Keratinocyte (primary cell): ENCODE data around the gene GEMIN5. TPM values are rescaled to one million over a fixed set of nuclear protein-coding genes. Genes with fewer than 3 reads are reported as not detected.

ENCODE experiments used
- DNase-seq: peaks from one replicate; pipeline ENCODE4 v3.0.0-alpha.2; 2011; ENCODE audit warnings: low read depth, missing footprints, low spot score
- FAIRE-seq: peaks from 2 replicates; lab custom pipeline; 2011; peaks lifted over from hg19 to GRCh38; lab: Jason Lieb, UNC
- H2AFZ ChIP-seq: 2 replicates; pipeline ENCODE4 v1.6.0; 2012; ENCODE audit warnings: low read length, control low read depth, inconsistent platforms; ENCODE audit not compliant: control insufficient read depth
- H3K27ac ChIP-seq: 2 replicates; pipeline ENCODE4 v1.5.1; 2011; ENCODE audit warnings: low read length; ENCODE audit not compliant: control insufficient read depth, insufficient read depth
- H3K27me3 ChIP-seq: 3 replicates; pipeline ENCODE4 v1.6.0; 2011; ENCODE audit warnings: low read length; ENCODE audit not compliant: control insufficient read depth, insufficient read depth; ENCODE audit errors: extremely low read depth
- H3K36me3 ChIP-seq, 2 experiments: 2 replicates in 1 of 2; 3 replicates in 1 of 2; pipeline ENCODE4 v1.5.1; 2011; ENCODE audit warnings: low read length in 2 of 2, mild to moderate bottlenecking in 1 of 2; ENCODE audit not compliant: control insufficient read depth in 2 of 2, insufficient read depth in 2 of 2; ENCODE audit errors: extremely low read depth in 1 of 2
- H3K4me1 ChIP-seq: 3 replicates; pipeline ENCODE4 v1.5.1; 2011; ENCODE audit warnings: low read length; ENCODE audit not compliant: control insufficient read depth, insufficient read depth; ENCODE audit errors: extremely low read depth
- H3K4me2 ChIP-seq: 3 replicates; pipeline ENCODE4 v1.6.0; 2011; ENCODE audit warnings: low read depth, low read length; ENCODE audit not compliant: control insufficient read depth, insufficient read depth; ENCODE audit errors: extremely low read depth
- H3K4me3 ChIP-seq, 3 experiments: fragments of 200-600 bp in 1 of 3; sonication (generic) in 1 of 3; 2 replicates in 2 of 3; 3 replicates in 1 of 3; pipeline ENCODE4 v1.5.1; 2011 to 2016; ENCODE audit warnings: low read length in 3 of 3, mild to moderate bottlenecking in 3 of 3, control low read depth in 2 of 3, inconsistent platforms in 1 of 3, low read depth in 1 of 3, mixed read lengths in 1 of 3, mixed run types in 1 of 3, moderate library complexity in 1 of 3; ENCODE audit not compliant: control insufficient read depth in 2 of 3, insufficient read depth in 2 of 3; ENCODE audit errors: extremely low read depth in 1 of 3
- H3K79me2 ChIP-seq: 2 replicates; pipeline ENCODE4 v1.6.0; 2012; ENCODE audit warnings: low read length; ENCODE audit not compliant: control insufficient read depth, insufficient read depth
- H3K9ac ChIP-seq: 3 replicates; pipeline ENCODE4 v1.6.0; 2011; ENCODE audit warnings: low read length; ENCODE audit not compliant: control insufficient read depth, insufficient read depth; ENCODE audit errors: extremely low read depth
- H3K9me1 ChIP-seq: 3 replicates; pipeline ENCODE4 v1.6.0; 2011; ENCODE audit warnings: low read length; ENCODE audit not compliant: control insufficient read depth, insufficient read depth; ENCODE audit errors: extremely low read depth
- H3K9me3 ChIP-seq: 2 replicates; pipeline ENCODE4 v1.5.1; 2012; ENCODE audit warnings: low read depth, low read length; ENCODE audit not compliant: control insufficient read depth
- H4K20me1 ChIP-seq: 3 replicates; pipeline ENCODE4 v1.6.0; 2011; ENCODE audit warnings: low read length; ENCODE audit not compliant: control insufficient read depth, insufficient read depth; ENCODE audit errors: extremely low read depth
- EZH2 ChIP-seq: IDR thresholded peaks from one replicate; pipeline ENCODE4 v1.6.1; 2012; ENCODE audit warnings: inconsistent platforms, mild to moderate bottlenecking, low read length, moderate library complexity
- dilution Hi-C: fragments of 300-500 bp; cut with MboI; formaldehyde crosslinking; loops from one replicate; pipeline ENCODE4 v1.7.0; 2020; ENCODE audit warnings: low sequenced_read_pairs; ENCODE audit not compliant: extremely low pct_ligation_motif_present
- polyA plus RNA-seq, 5 experiments: library from polyadenylated mRNA; depleted of rRNA in 3 of 5; stranded (reverse) in 3 of 5; stranded (forward) in 1 of 5; unstranded in 1 of 5; fragments of >200 nt; gene quantifications; 1 replicate in 1 of 5; 2 replicates in 3 of 5; 3 replicates in 1 of 5; pipeline versions ENCODE4 v1.2.1 to v1.2.3, GENCODE V29; 2011 to 2012; ENCODE audit warnings: missing spikeins in 2 of 5, low read depth in 1 of 5, low replicate concordance in 1 of 5
- TF ChIP-seq, protein P1 (sequence below), 3 experiments: IDR thresholded peaks in 1 of 3; conservative IDR thresholded peaks in 1 of 3; optimal IDR thresholded peaks in 1 of 3; 2 replicates in 2 of 3; 3 replicates in 1 of 3; pipeline versions ENCODE3 to v1.5.1; 2011; ENCODE audit warnings: low read length in 3 of 3, mild to moderate bottlenecking in 3 of 3, moderate library complexity in 2 of 3, control low read depth in 1 of 3, inconsistent platforms in 1 of 3; ENCODE audit not compliant: insufficient read depth in 2 of 3; ENCODE audit errors: extremely low read depth in 1 of 3

GEMIN5 gene
- polyA plus RNA-seq, 1 donor (not counting 4 experiments of a cell fraction or from before 2014, with no cell fraction given) = 12.5 TPM

DNA sequence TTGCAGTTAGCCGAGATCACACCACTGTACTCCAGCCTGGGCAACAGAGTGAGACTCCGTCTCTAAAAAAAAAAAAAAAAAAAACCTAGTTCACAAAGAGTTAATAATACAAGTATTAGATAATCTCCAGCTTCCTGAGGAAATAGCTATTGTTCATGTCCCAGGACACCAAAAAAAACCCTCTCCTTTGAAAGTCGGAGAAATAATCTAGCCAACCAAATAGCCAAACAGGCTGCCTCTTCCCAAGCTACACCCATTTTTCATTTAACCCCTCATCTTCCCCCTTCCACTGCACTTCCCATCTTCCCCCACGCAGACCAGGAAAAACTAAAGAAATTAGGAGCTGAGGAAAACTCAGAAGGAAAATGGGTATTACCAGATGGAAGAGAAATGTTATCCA, 56.0 kb downstream of the GEMIN5 start:
- H3K4me3 ChIP-seq = no peak overlapping the region
- no peak for FAIRE-seq
- H3K36me3 ChIP-seq = peaks cover 6 to 19% of the 10 kb centered on the region in 2 experiments

GRCh38 chr5:154878642-154879335, 59.2 kb downstream of the GEMIN5 start:
- Histone ChIP-seq H3K79me2 (no peaks in the 10 kb centered on the region), H3K9me1 (no peaks in the 10 kb centered on the region), H3K9ac (no peak overlapping the region), H3K27me3 (no peaks in the 10 kb centered on the region), H3K4me2 (no peak overlapping the region), H3K4me1 (no peaks in the 10 kb centered on the region), H4K20me1 (no peaks in the 10 kb centered on the region), H3K9me3 (peaks cover 9% of the 10 kb centered on the region), H3K27ac (no peak overlapping the region), H2AFZ (no peak overlapping the region), H3K36me3 (peaks cover 2 to 9% of the 10 kb centered on the region in 2 experiments), H3K4me3 (no peak overlapping the region)
- FAIRE-seq = peak; percentile 51
- dilution Hi-C loops = no loop called here
- no peak for DNase-seq
- TF ChIP-seq, protein P1, sequence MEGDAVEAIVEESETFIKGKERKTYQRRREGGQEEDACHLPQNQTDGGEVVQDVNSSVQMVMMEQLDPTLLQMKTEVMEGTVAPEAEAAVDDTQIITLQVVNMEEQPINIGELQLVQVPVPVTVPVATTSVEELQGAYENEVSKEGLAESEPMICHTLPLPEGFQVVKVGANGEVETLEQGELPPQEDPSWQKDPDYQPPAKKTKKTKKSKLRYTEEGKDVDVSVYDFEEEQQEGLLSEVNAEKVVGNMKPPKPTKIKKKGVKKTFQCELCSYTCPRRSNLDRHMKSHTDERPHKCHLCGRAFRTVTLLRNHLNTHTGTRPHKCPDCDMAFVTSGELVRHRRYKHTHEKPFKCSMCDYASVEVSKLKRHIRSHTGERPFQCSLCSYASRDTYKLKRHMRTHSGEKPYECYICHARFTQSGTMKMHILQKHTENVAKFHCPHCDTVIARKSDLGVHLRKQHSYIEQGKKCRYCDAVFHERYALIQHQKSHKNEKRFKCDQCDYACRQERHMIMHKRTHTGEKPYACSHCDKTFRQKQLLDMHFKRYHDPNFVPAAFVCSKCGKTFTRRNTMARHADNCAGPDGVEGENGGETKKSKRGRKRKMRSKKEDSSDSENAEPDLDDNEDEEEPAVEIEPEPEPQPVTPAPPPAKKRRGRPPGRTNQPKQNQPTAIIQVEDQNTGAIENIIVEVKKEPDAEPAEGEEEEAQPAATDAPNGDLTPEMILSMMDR (optimal IDR thresholded peaks at IDR 0.05 in 1 of 3, IDR thresholded peaks at IDR 0.05 in 1 of 3, conservative IDR thresholded peaks at IDR 0.05 in 1 of 3; ENCODE audit: extremely low read depth in 1 of 3, insufficient read depth in 2 of 3, low read length in 3 of 3) = no peak
- no peak for TF ChIP-seq EZH2

More for the DNA sequence above, 56.0 kb downstream of the GEMIN5 start:
- Histone ChIP-seq H3K4me1 (no peaks in the 10 kb centered on the region), H3K4me2 (no peak overlapping the region), H3K9ac (no peak overlapping the region), H3K9me3 (peaks cover 16% of the 10 kb centered on the region), H3K27me3 (no peaks in the 10 kb centered on the region), H2AFZ (no peak overlapping the region), H4K20me1 (no peaks in the 10 kb centered on the region), H3K27ac (no peak overlapping the region), H3K9me1 (no peaks in the 10 kb centered on the region), H3K79me2 (no peaks in the 10 kb centered on the region)
- dilution Hi-C loops = no loop called here
- no peak for DNase-seq
- TF ChIP-seq, protein P1 (optimal IDR thresholded peaks at IDR 0.05 in 1 of 3, IDR thresholded peaks at IDR 0.05 in 1 of 3, conservative IDR thresholded peaks at IDR 0.05 in 1 of 3; ENCODE audit: extremely low read depth in 1 of 3, insufficient read depth in 2 of 3, low read length in 3 of 3) = no peak
- no peak for TF ChIP-seq EZH2
